GM18868 (cell line): ENCODE measurements around the gene PPP2R5D.

Experiments used
- ATAC-seq: cut with Tn5 transposase; IDR thresholded peaks from one replicate; pipeline ENCODE4 v1.9.1; 2021; ENCODE audit warnings: mild to moderate bottlenecking, moderate library complexity; ENCODE audit not compliant: unreplicated experiment

The PPP2R5D gene

DNA sequence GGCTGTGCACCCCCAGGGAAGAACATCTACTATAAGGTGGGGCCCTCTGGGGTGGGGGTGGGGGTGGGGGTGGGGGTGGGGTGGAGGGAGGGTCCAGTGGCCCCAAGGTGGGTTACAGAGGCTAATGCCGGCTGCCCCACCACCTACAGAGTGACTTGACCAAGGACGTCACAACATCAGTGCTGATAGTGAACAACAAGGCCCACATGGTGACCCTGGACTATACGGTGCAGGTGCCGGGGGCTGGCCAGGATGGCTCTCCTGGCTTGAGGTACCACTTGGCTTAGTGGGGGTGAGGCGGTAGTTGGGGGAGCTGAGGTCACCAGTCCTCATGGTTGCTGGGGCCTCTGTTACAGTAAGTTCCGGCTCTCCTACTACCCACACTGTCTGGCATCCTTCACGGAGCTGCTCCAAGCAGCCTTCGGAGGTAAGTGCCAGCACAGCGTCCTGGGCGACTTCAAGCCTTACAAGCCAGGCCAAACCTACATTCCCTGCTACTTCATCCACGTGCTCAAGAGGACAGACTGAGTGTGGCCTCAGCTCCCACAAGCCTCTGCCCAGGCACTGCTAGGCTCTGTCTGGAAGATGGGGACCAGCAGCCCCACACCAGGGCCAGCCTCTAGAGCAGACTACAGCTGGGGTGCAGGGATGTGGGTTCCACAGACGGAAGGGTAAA lies 21.1 kb upstream of the PPP2R5D start:
- no peak for ATAC-seq

DNA sequence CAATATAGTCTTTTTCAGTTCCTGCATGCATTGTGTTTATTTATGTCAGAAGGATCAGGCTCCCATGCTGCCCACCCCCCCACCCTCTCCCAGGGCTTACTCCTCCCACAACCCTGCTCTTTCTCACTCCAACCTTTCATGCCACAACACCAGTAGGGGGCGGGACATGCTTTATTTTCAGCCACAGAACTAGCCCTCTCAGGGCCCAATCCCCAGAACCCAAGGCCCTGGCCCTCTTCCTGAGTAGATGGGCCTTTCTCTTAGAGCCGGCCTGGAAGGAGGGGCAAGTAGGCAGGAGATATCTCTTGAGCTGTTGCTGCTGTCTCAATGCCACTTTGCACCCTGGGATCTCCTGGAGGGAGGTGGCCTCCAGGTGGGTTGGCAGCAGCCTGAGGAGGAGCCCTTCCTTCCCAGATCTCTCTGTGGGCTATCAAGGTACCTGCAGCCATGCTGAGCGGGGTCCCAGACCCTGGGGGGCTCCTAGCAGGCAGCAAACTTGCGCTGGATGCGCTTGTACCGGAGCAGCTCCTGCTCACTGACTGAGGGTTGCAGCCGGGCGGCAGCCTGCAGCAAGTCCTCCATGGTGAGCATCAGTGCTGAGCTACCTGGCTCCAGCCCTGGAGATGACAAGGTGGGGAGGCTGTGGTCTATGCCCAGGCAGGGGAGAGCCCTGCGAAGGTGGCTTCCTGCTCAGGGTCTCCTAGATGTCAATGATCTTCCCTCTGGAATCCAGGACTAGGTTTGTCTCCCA lies 20.3 kb upstream of the PPP2R5D start:
- ATAC-seq: no peak

DNA sequence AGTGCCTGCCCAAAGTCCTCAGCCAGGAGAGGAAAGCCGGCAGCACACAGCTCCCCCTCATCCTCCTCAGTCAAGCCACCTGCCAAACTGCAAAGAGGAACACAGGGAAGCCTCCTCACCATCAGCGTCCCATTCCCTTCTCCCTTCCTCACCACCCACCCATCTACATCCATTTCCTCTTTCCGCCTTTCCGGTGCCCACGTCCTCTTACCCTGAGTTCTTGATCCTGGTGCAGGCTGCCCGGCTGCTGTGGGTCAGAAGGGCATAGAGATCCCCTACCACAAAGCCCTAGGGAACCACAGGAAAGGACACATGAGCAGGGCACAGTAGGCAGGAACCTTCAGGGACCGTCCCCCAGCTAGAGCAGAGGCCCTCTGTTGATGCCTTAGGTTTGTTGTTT lies 17.8 kb upstream of the PPP2R5D start:
- ATAC-seq: no peak

DNA sequence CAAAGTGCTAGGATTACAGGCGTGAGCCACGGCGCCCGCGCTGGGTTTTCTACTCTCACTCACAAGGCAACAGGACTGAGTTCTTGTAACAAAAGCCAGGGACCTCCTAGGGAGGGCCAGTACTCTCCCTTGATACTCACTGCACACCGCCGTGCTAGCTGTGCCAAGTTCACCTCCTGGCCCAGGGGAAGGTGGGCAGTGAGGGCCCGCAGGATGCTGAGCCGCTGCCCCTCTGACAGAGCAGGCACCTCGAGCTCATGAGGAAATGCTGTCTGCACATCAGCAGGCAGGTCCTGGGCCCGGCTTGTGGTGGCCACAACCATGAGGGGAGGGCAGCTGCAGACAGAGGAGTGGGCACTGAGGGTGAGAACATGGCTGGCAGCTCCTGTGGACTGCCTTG lies 17.1 kb upstream of the PPP2R5D start:
- ATAC-seq: no peak

DNA sequence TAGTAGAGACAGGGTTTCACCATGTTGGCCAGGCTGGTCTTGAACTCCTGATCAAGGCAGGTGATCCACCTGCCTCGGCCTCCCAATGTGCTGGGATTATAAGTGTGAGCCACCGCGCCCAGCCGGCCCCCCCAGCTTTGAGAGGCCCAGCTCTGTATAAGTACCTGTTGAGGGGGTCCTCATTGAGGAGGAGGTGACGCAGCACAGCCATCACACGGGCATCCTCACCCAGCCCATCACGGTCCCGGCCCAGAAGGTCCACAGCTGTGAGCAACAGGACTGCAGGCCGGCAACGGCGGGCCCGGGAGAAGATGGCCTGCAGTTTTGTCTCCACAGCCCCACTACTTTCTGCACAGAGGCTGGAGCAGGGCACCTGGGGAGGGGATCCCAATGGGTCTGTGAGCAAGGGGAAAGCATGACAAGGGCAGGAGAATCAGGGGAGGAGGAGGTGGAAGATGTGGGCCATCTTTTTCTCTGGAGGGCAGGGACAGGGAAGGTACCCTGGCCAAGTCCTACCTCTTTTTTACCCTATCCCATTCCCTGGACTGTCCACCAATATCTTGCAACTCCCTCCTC lies 16.2 kb upstream of the PPP2R5D start:
- ATAC-seq: no peak

DNA sequence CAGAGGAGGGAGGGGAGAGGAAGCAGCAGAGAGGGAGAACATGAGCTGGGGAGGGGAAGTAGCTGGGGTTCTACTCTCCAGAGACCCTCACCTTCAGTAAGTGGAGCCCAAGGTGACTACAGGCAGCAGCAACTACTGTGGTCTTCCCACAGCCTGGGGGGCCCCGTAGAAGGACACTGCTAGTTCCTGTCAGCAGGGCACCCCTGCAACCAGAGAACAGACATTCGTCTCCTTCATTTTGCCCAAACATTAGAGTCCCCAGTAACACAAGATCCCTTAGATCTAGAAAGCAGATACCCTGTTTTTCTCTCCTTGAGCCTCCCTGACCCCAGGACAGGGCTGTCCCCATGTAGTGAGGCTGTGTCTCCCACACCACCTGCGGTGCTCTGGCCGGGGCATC lies 15.6 kb upstream of the PPP2R5D start:
- ATAC-seq: no peak

DNA sequence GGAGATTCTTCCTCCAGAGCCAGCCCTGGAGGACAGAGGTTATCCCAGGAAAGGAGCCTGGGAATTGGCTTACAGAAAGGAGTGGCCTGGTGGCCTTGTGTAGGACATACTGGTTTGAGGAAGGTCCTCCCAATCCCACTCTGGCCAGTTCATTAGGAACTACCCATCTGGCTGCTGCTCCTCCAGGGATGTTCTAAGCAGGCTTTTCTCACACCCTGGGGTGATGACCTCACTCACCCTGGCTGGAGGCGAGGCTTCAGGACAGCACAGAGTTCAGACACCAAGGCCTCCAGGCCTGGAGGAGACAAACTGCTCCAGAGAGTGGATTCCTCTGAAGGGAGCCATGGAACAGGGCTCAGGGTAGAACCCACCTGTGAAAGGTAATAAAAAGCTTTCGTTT lies 14.9 kb upstream of the PPP2R5D start:
- no peak for ATAC-seq

DNA sequence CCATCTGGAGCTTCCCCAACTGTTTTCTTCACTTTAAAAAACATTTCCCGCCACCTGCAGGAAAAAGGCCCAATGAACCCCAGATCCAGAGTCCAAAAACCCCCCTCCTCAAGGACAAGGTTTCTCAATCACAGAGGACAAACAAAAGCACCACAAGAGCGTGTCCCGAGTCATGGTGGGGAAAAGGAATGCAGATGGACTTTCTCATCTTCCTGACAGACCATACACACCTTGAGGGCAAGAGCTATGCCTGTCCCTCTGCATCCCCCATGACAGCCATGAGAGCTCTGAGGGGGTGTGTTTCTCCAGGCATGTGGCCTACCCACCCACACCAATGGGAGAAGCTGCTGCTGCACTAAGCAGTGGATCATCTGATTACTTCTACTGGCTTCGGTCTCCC lies 14.4 kb upstream of the PPP2R5D start:
- ATAC-seq: no peak

DNA sequence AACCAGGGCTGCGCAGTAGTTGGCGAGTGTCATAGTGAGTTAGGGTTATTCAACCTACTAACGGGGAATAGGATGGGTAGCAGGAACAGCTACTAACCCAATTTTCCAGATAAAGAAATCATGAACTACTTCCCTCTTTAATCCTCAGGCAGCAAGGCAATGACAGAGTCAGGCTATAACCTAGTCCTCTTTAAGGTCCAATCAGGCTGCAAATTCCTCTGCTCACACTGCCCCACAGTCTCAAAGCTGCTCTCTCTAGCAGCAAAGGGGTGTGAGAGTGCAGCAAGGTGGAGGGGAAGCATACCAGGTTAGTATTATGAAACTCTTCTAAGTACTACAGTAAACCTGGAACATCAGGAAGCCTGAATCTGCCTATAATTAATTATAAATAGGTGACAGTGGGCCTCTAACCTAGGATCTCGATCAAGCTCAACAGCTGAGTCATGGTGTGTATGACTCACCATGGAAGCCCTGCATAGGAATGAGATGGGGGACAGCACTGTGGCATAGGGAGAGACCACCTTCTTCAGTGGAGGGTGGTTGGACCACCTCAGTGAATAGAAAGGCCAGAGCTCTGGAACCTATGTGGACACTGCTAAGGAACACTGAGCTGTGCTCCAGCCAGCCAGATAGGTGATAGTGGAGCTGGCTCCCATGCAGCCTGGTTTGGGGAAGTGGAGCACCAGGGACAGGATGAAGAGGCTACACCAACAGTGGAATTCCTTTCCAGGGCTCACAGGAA lies 13.3 kb upstream of the PPP2R5D start:
- no peak for ATAC-seq

DNA sequence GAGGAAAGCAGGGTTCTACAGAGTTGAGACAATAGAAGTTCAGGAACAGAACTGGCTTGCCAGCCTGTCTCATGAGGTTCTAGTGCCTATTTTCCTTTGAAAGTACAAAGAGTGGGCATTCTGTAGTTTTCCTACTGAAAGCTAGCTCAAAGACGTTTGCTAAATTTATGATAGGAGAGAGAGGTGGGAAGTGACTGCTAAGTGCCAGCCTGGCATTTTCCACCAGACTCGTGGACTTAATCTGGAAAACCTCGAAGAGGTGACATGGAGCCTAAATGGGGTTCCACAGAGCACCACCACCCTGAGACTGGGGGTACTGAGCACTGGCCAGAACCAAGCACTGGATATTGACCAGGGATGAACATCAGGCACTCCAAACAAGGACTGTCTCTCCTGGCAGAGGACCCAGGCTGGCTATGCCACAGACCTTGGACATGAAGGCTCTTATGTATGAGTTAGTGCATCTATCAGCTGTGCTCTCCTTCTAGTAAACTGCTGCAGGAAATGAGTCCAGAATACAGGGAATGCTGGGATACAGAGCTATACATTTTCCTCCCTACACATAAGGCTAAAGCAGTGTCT lies 12.5 kb upstream of the PPP2R5D start:
- ATAC-seq: no peak

DNA sequence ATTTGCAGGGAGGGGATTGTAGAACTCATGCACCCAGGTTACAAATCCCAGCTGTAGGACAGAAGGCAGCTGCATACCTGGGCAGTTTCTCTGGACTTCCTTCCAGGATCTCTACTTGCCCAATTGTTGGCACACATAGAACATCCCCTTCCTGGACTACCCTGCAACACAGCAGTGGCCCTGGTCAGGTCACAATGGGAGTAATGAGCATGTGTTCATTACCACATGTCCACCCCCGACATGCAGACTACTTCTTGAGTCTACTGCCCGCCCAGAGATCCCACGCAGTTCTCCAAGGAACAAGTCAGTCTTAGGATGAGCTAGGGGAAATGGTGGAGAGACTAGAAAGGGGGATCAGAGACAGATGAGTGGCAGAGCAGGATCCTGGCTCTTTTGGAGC lies 10.4 kb upstream of the PPP2R5D start:
- ATAC-seq: no peak

DNA sequence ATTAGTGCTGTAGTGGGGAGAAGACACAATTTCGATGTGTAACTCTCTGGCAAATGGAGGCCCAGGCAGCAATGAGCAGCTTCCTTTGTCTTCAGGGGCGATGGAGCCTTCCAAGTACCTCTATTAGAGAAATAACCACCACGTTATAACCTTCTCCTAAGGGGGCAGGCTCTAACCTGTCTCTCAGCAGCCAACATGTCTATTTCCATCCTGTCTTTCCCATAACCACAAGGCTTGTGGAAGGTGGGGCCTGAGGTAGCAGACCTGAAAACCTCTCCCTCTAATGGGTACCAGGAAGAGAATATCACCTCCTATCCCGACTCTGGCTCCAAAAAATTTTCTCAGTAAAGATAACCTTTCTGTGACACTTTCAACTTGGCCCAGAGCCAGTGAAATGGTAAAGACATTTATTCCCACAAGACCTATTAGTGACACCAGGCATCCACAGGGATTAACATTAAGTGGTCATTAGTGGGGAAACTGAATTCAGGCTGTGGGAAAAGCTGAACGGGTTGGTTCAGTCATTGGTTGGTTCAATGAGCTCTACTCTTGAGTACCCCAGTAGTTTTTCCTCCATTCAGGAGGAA lies 9.4 kb upstream of the PPP2R5D start:
- no peak for ATAC-seq

DNA sequence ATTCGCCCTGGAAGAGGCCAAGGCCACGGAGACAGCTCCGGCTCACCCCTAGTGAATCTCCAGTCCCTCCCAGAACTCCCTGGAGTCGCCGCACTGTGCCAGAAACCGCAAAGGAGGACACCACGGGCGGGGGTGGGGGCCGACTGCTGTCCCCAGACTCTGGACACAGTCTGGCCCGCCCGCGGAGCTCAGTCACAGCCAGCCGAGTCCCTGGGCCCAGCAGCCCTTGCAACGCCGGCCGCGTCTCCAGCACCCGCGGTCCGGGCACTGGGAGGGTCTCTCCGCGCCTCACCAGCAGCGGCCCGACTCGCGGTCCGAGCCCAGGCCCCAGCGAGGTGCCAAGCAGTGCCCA lies 5.9 kb upstream of the PPP2R5D start:
- ATAC-seq: peak; percentile 14

DNA sequence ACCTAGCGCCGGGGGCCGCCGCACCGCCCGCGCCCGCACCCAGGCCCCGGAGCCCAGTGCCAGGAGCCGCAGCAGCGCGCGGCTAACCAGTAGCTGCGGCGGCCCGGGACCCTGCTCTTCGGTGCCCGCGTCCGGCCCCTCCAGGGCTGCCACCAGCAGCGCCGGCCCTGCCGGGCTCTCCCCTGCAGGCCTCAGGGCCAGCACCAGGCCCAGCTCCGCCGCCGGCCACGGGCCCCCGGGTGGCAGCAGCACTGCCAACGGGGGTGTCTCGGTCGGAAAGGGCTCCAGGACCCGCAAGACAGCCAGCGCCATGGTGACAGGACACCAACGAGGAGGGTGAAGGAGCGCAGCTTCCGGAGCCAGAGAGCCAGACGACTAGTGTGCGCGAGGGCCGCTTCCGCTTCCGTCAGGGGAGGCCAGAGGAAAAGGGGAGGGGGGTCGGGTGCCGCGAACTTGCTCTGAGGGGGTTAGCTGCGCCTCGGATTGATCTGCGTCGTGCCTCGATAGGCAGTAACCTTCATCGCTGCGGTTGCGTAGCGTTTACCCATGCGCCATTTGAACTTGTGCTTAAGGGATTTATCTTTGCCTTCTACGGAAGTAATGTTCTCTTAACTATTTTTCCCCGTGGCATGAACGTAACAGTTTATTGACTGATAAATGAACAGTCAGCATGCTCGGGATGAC lies 5.4 kb upstream of the PPP2R5D start, which contains the start of gene PEX6:
PEX6 (minus strand) TSS at position 343 of the 684 bp plus-strand sequence; CDS start at position 312, 31 bp downstream.
- ATAC-seq: peak; percentile 97

DNA sequence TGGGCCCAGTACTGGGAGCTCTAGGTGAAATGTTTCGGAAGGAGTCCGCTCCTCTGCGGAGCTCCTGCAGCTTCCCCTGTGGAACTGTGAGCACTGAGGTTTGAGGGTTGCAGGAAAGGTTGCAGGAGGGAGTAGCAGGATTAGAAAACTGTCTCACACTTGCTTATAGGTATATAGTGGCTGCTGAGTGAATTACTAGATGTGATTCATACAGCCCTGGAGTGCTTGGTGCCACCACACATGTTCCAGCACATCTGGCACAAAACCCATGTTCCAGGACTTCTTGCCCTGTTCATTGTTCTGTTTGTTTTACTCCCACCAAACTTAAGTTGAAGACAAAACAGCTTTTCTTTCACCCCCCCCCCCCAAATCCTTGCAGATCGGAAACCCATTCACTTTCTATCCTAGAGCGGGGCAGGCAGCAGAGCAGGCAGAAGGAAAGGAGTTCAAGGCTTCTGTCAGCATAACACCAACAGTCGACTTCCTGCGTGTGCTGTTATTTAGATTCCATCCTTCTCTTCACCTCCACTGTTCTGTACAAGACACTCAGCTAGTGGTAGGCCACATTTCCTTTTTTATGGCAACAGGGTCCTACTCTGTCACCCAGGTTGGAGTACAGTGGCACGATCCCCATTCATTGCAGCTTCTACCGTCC lies 4.7 kb upstream of the PPP2R5D start:
- ATAC-seq: no peak

DNA sequence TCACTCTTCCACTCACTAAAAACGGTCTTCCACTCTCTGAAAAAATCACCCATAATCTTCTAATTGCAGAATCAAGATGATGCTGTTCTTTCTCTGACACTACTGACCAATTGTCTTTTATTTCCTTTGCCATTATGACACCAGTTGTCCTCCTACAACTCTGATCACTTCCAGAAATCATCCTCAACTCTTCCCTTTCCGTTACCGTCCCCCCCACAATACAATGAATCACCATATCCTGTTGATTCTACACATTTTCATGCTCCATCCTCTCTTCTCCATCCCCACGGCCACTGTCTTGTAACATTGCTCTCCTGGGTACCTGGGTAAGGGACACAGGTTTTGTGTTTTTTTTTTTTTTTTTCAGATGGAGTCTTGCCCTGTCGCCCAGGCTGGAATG lies 2.5 kb upstream of the PPP2R5D start:
- ATAC-seq: no peak

DNA sequence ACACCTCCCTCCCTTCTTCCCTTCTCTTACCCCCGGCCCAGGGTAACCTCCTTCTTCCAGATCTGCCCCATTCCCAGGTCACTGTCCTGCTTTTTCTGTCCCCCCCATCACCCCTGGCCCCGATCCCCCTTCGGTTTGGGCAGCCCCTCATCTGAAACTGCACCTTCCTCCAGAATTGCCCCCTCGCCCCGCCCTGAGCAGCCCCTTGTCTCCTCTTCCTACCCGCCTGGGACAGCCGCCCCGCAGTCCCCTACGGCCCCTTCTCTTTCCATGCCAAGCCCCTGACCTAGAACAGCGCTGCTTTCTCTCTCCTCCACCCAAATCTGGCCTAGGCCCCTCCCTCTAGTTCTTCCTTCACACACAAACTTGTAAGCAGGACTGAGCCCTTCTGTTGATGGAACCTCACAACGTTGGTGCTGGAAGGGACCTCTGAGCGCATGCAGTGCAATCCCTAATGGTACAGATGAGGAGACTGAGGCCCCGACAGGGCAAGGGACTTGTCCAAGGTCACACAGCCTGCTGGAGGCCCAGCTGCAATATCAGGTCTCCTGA lies 630 bp downstream of the PPP2R5D start:
- no peak for ATAC-seq

DNA sequence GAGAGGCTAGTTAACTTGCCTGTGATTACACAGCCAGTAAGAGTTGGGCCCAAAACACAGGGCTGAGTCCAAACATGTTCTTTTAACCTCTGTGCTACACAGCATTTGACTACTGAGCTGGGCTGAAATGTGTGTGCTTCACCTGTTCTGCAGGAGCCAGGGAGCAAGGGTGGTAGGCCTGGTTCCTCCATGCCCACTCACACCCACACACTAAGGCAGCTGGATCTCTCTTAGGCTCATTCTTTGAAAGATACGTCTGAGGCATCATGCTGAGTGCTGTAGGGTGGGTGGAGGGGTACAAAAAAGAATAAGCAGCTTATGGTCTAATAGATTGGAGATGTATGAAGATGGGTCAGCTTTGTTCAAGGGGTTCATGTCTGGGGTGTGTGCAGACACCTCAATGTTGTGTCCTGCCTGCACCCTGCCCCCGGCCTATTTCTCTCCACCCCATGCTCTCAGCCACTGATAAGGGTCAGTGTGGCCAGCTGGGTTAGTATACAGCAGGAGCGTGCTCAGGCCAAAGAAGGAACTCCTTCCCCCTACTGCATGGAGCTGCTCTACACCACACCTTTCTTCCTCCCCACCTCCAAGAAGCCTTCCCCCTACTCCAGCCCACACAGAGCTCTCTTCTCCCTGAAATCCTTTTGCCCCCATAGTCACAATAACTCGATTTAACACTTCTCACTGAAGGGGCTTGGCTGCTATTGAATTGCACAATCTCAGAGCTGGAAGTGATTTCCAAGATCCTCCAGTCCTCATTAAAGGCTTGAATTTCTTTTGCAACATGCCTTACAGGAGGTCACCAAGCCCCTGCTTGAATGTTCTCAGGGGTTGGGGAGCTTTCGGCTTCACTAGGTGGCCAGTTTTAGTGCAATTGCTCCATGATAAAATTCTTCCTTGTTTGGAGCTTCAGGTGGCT lies 3.4 kb downstream of the PPP2R5D start:
- no peak for ATAC-seq
